Measurements from ENCODE around the gene C1RL. TPM values are rescaled to one million over a fixed set of nuclear protein-coding genes. Genes with fewer than 3 reads are reported as not detected.

Gene C1RL
- total RNA-seq, 2 experiments from 2014 or later = 3.0 to 10.4 TPM

GRCh38 chr12:7093486-7093885, 15.5 kb downstream of the C1RL start:
- H3K79me2 ChIP-seq (ENCODE audit: insufficient read depth, low read depth, low read length) = no peaks in the 10 kb centered on the region
- BruUV-seq (replicated peaks) = no TSS peak
- no peak overlapping the region for H3K4me3 ChIP-seq (ENCODE audit: low read depth, low read length, poor library complexity, severe bottlenecking)
- H4K20me1 ChIP-seq (ENCODE audit: insufficient read depth, low read length) = no peaks in the 10 kb centered on the region
- no peak for DNase-seq (ENCODE audit: low spot score)
- CTCF ChIA-PET (ENCODE audit: unreplicated experiment) = interaction anchor here (0.8 kb wide), 1 partner anchor 19 kb away, joined by 4 read pairs; no protein-coding TSS in a partner anchor
- intact Hi-C loops (cut with micrococcal nuclease; ENCODE audit: unreplicated experiment) = loop anchor here (2.0 to 5.0 kb wide), 2 partner anchors 19 to 226 kb away; partner anchors contain the start of gene TPI1
- POLR2A ChIA-PET = interaction anchor here (0.7 kb wide), 1 partner anchor 16 kb away, joined by 4 read pairs; the partner anchor contains the start of gene C1RL
- TF ChIP-seq CTCF (conservative IDR thresholded peaks at IDR 0.05; ENCODE audit: low read length) (no peak), EZH2phosphoT487 (IDR thresholded peaks at IDR 0.05; ENCODE audit: borderline replicate concordance, low read depth, low read length) (no peak)
- no peaks in the 10 kb centered on the region for H3K9me3 ChIP-seq (ENCODE audit: low read length)
- no peaks in the 10 kb centered on the region for H3K36me3 ChIP-seq (ENCODE audit: insufficient read depth, low read length)
- no peak overlapping the region for H3K4me2 ChIP-seq (ENCODE audit: low read length)
- no peak overlapping the region for H2AFZ ChIP-seq (ENCODE audit: low read length)
- peaks cover 3% of the 10 kb centered on the region for H3K4me1 ChIP-seq (ENCODE audit: insufficient read depth, low read length, poor library complexity, severe bottlenecking)
- no peak overlapping the region for H3K27ac ChIP-seq (ENCODE audit: low read depth, low read length, poor library complexity, severe bottlenecking)
- H3K9me2 ChIP-seq (ENCODE audit: insufficient read depth, low read length) = no peaks in the 10 kb centered on the region

- BruUV-seq (replicated peaks) = no TSS peak
- no peaks in the 10 kb centered on the region for H3K79me2 ChIP-seq (ENCODE audit: insufficient read depth, low read depth, low read length)
- H4K20me1 ChIP-seq (ENCODE audit: insufficient read depth, low read length) = no peaks in the 10 kb centered on the region
- H3K9me3 ChIP-seq (ENCODE audit: low read length) = no peaks in the 10 kb centered on the region
- H2AFZ ChIP-seq (ENCODE audit: low read length) = 0 out of 2 replicates have a peak overlapping the region, but pooled peaks have one; percentile 21
- CTCF ChIA-PET (ENCODE audit: unreplicated experiment) = interaction anchor here (0.8 kb wide), 1 partner anchor 20 kb away, joined by 4 read pairs; no protein-coding TSS in a partner anchor
- no peaks in the 10 kb centered on the region for H3K36me3 ChIP-seq (ENCODE audit: insufficient read depth, low read length)
- H3K9me2 ChIP-seq (ENCODE audit: insufficient read depth, low read length) = no peaks in the 10 kb centered on the region
- TF ChIP-seq EZH2phosphoT487 (IDR thresholded peaks at IDR 0.05; ENCODE audit: borderline replicate concordance, low read depth, low read length) = no peak
- no peak for TF ChIP-seq CTCF (conservative IDR thresholded peaks at IDR 0.05; ENCODE audit: low read length)
- no peak overlapping the region for H3K27ac ChIP-seq (ENCODE audit: low read depth, low read length, poor library complexity, severe bottlenecking)
- H3K4me2 ChIP-seq (ENCODE audit: low read length) = no peak overlapping the region
- H3K4me3 ChIP-seq (ENCODE audit: low read depth, low read length, poor library complexity, severe bottlenecking) = no peak overlapping the region
- intact Hi-C loops (cut with micrococcal nuclease; ENCODE audit: unreplicated experiment) = loop anchor here (1.0 to 5.0 kb wide), 4 partner anchors 20 to 226 kb away; partner anchors contain the start of genes C12orf57 and TPI1
- peaks cover 3% of the 10 kb centered on the region for H3K4me1 ChIP-seq (ENCODE audit: insufficient read depth, low read length, poor library complexity, severe bottlenecking)
- POLR2A ChIA-PET = interaction anchor here (1.3 kb wide), 1 partner anchor 149 kb away, joined by 5 read pairs; the partner anchor contains the start of genes C12orf57 and RNU7-1
- DNase-seq (ENCODE audit: low spot score) = no peak
Observed at GRCh38 chr12:7092986-7093460, 16.0 kb downstream of the C1RL start.
